AG08396 (cell line): ENCODE results near the gene MPRIP.

Source experiments
- DNase-seq: peaks from one replicate; pipeline ENCODE4 v3.0.0; 2012; ENCODE audit warnings: low spot score, mixed read lengths

MPRIP gene

DNA sequence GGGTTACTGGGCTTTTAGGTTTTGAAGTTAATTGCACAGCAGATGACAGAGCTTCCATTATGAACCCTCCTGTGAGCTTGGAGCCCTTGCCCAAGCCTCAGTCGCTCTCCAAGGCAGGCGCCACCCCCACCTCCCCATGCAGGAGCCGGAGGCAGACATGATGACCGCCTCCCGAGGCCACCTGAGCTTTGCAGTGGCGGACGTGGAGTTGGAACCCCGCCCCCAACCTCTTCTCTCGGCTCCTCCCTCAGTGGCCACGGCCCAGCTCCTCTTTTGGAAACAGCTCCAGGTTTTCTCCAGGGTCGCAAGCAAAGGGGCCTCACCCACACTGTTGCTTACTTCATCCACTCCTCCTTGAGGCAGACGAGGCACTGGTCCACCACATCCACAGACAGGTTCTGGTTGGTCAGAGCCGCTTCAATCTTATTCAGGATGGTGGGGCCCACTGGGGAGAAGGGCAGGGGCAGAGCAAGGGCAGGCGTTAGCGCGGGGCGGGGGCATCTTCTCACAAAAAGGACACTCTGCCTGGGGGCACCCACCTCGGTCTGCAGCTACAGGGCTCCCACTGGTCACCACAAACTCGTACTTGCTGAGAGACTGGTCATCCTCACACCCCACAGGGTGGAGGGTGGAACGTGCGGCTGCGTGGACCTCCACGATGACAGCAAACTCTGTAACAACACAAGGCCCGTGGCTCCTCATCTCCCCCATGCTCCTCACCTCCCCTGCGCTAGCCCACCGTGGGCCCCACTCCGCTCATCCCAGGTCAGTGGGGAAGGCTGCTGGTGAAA lies 172.6 kb downstream of the MPRIP start:
- no peak for DNase-seq

DNA sequence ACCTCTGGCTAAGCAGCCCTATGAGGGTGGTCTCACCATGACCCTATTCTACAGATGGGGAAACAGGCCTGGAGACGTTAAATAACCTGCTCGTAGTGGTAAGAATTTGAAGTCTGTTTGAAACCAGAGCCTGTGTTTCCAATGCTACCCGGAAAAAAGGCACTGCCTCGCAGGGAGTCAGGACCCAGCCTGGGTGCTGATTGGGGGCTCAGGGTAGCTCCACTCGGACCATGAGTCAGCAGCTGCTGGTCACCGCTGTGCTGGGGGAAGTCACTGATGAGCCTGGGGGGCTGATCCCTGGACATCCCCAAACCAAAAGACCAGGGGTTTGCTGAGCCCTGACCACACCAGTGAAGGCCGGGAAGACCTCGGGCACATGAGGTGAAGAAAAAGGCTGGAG lies 173.3 kb downstream of the MPRIP start:
- no peak for DNase-seq

DNA sequence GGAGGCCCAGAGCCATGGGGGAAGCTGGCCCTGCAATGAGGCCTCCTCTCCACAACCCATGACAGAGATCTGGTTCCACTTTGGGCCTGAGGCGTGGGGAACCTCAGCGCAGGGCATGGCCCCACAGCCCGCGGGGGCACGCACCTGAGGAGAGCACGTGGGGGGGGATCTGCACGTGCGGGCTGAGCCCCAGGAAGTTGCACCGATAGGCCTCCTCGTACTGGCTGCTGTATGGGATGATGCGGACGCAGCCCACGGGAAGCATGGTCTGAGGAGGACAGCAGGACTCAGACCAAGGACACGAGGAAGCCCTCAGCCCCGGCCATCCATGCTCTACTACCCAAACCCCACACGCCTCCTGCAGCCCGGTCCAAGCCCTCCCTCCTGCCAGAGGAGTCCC lies 174.0 kb downstream of the MPRIP start:
- DNase-seq, result no peak

DNA sequence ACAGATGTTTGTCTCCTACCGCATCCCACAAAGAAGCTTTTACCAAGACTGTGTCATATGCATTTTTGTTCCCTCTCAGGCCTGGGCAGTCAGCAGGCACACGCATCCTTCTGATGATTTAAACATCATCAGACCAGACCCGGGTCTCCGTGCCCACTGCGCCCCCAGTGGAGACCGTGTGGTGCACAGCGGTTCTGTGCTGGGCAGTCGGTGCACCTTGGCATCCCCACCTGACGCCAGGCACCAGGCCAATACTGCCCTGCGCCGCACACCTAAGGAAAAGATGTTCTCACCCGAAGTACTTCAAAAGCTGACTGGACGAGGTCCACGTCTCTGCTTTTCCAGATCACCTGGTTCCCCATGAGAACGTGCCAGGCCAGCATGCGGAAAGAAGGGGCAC lies 174.5 kb downstream of the MPRIP start:
- no peak for DNase-seq

DNA sequence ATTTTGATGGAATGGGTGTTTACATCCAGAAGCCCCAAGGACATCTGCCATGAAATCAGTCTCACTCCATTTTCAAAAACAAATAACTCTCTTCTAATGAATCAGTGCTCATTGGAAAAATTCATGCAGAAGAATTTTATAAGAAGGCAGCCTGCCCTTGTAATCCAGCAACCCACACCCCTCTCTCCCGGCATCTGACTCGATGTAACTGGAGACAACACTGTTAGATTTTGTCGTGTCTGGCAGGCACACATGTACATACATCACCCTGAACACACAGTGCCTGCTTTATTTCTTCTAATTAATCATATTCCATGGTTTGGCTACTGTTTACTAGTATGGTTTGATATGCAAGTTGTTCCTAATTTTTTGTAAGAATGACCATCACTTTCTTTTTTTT lies 175.7 kb downstream of the MPRIP start:
- no peak for DNase-seq

DNA sequence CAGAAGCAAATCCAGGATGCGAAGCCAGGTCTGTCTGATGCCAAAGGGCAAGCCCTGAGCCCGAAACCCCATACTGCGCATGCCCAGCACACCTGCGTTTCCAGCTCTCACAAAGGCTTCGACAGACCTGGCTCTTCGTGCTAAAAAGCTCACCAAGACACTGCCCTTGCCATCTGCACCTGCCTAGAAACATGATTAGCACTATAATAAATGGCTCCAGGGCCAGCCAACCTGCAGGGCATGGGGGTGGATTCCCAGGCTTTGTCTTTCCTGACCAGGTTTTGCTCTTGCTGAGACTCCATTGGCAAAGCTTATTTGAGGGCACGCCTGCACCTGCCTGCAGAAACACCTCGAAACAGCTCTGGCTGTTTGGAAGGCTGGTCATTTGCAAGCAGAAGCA lies 178.3 kb downstream of the MPRIP start:
- DNase-seq, result no peak

DNA sequence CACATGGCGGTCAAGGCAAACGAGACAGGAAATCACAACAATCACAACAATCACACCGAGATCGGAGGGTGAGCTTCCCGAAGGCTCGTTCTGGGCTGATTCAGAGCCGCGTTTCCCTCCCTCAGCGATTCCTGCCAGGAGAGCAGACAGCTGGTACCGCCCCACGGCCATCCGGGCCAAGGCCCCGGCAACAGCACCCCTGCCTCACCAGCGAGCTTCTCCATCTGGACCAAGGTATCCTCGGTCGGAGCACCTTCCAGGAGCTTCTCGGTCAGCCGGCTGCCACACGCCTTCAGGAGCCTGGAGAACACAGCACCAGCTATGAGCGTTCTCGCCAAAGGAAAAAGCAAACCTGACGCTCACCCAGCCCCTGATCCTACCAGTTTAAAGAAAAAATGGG lies 179.1 kb downstream of the MPRIP start:
- no peak for DNase-seq

DNA sequence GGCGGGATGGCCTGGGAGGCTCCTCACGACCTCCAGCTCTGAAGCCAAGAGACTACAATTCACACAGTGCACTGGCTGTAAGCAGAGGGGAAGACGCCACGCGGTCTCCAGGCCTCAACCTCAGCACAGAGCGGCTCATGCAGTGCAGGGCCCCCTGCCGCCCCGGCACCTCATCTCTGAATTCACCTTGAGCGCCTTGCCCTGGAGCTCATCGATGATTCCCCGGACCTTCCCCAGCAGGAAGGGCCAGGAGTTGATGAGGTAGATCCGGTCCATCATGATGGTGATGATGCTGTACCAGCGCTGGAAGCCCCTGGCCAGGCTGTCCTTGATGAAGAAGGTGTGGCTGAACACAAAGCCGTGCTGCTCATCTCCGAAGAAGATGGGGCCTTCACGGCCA lies 181.5 kb downstream of the MPRIP start:
- DNase-seq, result no peak

DNA sequence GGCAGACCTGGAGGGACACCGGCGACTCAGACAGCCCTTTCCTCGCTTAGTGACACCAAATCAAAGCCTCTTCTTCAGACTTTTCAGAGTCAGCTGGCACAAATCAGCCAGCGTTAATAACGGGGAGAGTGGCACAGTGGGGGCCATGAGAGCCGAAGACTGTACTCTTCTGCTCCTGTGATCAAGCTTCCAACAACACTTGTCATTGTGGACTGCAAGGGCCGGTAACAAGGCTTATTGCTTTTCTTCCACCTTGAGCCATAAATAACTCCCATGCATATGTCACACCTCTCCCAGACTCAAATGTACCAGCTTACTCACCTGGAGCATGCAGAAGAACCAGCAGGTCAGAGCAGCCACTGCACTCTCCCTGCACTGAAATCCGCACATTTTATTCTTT lies 181.9 kb downstream of the MPRIP start:
- no peak for DNase-seq

DNA sequence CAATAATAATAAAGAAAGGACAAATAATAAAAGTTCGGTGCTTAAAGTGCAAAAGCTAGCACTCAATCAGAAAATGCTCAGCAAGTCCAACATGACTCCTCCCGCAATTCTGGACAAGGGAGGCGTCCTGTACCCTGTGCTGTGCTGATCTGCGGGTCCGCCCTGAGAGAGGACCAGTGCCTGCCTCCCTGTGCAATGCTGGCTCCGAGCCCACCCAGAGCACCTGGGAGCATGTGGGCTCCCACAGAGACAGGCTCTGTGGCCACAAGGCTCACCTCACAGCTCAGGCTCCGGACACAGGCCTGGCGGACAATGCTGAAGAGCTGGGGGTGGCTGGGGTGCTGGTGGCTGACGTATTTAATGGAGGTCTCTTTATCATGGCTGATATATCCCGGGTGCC lies 183.6 kb downstream of the MPRIP start:
- DNase-seq, result no peak

DNA sequence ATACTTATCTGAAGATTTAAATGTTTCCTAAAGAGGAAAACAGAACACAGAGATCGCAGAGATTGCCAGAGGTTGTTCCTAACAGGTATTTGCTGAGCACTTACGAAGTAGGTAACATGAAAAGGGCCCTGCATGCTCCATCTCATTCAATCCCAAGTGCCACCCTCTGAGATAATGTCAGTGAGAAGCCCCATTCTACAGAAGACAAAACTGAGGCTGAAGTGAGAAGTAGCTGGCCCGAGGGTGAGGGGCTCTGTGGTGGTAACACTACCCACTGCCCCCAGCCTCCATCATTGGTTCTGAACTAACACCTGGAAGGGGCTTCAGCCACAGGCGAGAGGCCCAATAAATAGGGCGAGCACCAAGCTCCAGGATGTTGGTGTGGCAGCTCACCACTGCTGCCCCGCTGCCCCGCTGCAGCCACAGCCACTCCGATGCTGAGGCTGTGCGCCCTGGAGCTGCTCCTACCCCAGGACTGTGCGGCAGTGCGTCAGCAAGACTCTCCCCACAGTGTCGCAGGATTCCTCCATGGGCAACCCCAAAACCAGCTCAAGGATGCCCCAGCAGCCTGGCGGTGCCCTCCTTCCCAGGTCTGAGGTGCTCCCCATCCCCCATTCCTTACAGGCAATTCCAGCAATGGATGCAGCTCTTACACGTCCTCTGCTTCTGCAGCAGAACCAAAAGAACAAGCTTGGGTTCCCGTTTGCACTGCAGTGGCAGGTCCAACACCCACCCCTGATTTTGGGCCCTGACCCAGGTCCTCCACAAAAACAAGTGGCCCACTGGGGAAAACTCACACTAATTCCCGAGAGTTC lies 184.4 kb downstream of the MPRIP start:
- no peak for DNase-seq

DNA sequence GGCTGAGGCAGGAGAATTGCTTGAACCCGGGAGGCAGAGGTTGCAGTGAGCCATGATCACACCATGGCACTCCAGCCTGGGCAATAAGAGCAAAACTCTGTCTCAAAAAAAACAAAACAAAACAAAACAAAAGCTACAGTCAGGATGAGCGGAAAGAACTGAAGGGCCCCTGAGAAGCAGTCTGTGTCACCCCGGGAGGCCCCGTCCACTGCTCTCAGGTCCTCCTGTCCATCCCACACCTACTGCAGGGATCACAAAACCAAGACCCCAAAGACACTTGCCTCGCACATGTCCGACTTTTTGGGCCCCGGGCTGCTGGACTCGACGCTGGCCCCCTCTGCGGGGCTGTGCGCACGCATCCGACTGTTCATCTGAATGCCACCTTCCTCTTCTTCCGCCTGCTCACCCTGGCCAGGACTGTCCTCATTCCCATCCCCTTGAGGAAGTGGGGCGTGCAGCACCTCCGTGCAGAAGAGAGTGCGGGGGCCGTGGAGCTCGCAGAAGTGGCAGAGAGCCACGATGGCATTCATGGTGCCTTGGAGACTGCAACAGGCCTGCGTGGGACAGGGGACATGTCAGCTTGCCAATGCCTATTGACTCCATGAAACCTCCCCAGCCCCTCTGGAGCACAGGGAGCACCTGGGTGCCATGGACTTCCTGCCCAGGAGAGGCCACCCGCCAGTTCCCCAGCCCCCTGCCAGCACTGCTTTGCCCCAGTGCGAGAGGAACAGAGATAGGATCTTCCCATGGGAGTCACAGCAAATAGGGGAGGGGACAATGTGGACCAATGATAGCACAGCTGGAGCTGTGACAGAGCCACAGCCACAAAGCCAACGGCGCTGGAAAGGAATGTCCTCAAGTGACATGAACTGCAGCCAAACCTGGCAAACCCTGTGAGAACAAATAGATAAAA lies 185.6 kb downstream of the MPRIP start:
- DNase-seq, result no peak

DNA sequence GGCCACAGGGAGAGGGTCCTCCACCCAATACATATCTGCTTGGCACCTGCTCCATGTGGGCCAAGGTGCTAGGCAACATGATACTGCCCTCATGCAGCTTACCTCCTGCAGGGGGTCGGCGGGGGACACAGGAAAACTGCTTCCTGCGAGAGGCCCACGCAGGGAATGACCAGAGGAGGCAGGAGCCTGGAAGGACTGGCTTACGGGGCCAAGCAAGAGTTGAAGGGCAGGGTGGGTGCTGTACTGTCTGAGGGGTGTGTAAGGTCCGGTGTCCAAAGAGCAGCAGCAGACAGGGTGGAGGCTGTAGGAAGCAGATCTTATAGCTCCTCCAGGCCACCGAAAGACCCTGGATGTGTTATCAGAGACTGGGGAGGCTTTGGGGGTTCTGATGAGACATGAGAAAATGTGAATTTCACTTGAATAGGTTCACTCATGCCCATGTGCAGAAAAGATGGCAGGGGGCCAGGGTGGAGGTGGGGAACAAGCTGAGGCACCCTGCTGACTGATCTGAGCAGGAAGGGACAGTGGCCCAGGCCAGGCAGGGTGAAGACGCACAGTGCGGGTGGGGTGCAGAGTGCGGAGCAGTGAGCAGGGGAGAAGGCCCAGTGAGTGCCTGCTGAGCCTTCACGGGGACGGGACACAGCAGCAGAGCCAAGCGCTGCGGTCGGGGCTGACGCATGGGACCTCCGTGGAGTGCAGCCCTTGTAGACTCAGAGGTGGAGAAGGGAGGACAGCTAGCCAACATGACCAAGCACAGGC lies 186.4 kb downstream of the MPRIP start:
- no peak for DNase-seq

DNA sequence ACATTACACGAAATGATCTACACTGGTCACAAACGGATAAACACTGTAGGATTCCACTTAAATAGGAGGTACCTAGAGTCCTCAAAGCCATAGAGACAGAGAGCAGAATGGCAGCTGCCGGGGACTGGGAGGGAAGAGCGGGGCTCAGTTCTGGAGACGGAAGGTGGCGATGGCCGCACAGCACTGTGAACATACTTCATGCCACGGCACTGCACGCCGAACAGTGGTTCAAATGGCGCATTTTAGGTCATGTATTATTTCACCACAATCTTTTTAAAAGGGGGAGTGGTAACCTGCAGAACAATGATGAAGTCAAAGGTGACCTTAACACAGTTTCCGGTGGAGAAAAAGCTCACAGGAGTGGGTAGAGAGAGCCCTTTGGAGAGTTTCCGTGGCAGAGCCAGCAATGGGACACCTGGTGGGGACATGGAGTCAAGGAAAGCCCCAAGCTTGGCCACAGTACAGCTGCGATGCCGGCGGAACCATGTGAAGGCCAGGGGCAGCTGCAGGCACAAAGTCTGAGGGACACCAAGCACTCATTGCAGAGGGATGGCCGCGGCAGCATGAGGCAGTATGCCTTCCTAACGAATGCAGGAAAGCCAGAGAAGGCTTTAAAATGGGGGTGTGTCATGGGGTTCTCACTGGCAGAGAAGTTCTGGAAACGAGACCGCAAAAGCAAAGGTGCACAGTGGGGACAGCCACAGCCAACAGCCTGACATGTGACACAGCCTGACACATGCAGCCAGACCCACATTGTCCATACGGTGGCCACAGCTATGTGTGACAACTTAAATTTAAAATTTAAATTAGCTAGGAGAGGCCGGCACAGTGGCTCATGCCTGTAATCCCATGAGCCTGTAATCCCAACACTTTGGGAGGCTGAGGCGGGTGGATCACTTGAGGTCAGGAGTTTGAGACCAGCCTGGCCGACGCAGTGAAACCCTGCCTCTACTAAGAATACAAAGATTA lies 187.4 kb downstream of the MPRIP start:
- DNase-seq, result no peak

DNA sequence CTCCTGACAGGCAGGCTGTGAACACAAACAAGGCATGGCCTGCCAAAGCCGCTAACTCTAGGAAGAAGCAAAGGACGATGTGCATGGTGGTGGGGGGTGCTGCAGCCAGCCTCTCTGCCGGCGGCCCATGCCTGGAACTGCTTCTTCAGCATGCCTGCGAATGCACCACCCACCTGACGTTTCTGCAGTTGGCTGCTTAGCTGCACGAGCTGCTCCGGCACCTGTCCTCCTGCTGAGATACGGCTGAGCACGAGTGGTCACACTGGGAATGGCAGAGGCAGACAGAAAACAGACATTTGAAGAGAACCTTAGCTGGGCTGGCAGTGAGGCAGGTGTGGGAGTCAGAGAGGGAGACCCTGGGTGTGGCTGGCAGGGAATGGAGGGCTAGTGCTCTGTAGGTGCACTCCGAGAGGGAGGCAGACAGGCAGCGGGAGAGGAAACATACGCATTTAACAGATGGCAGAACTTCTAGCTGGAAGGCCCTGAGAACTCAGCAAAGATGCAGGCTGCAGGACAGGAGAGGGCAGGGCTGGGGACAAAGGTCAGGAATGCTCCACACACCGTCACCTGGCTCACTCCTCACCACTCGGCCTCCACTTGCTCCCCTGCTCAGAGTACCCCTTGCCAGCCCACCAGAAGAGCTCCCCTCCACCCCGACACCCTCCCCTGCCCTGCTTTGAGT lies 189.5 kb downstream of the MPRIP start:
- DNase-seq, result no peak

DNA sequence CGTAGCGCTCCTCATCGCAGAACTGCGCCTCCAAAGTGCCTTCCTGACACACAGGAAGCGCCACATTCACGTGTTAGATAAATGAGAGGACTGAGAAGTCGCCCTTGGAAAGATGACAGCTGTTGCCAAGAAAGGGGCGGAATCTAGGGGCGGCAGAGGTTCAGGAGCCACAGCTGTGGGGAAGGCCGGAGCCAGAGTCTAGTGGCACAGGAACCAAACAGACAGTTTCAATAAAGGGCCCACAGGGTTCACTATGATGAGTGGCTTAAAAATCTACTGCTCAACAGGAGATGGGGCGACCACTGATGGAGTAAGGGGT lies 190.0 kb downstream of the MPRIP start:
- no peak for DNase-seq

DNA sequence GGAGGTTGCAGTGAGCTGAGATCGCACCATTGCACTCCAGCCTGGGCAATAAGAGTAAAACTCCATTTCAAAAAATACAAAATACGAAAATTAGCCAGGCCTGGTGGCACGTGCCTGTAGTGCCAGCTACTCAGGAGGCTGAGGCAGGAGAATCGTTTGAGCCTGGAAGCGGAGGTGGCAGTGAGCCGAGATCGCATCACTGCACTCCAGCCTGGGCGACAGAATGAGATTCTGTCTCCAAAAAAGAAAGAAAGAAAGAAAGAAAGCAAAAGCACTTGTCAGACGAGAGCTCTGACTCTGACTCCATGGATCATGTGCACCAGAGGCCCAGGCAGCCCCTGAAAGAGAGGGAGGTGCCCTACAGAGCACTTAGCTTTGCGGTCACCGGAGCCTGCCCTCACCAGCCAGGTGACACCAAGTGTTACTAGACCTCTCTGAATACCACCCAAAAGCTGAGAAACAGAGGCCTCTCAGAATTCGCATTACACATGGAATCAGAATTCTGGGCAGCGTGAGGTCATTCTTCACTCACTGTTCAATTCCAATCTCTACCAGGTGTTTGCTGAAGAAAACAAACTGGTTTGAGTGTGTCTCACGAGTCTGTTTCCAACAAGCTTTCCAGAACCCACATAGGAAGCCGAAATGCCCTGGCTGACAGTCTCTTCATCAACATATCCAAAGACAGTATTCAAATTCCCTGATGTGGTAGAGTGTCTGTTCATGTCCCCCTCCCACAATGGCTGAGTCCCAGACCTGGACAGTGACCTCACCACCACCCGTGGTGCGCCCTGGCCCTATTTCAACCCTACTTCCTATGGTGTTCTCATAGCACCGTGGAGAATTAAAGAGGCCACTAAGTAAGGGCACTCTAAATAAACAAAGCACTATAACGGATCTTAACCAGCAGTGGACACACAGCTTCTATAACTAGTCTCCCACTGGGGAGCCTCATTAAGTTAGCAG lies 193.2 kb downstream of the MPRIP start:
- no peak for DNase-seq

DNA sequence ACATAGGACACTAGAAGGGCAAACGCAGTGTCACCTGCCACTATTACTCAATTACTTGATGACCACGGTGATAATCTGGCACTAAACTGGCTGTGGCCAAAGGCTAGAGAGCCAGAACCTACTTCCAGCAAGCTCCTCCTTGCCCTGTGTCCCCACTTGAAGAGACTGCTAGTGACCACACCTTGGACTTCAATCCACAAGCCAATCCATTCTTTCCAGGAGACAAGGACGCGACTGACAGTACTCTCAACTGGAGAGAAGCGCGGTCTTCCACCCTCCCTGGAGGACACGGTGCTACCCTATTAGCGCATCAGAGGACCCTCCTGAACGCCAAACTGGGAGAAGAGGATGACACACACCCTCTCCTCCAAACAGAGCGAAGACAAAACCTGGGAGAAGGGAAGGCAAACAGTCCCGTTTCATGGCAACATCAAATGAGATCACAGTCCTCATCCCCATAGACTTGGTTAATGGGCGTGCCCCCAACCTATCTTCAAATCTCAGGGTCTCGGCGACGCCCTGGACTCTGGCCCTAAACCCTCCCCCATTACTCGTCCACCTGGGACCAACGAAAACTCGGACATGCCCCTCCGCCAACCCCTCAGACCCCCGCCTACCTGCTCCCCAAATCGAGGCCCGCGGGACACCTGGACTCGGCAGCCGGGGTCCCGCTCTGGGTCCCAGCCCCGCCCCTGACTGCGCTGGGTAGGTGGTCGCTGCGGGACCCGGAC lies 194.2 kb downstream of the MPRIP start:
- DNase-seq, result peak; percentile 47
